CD14-positive monocyte (primary cell): ENCODE data around the gene ZNF691. TPM values are rescaled to one million over a fixed set of nuclear protein-coding genes. Genes with fewer than 3 reads are reported as not detected.
"Not testable (repeated sequence)": the region's sequence is repeated elsewhere in the genome, so short reads cannot be mapped to it uniquely, and the experiment has no call there.

Experiments
- DNase-seq, 3 donors: peaks; one replicate each; pipeline ENCODE4 v3.0.0-alpha.2; 2011 to 2022
- H2AFZ ChIP-seq: 2 replicates; pipeline ENCODE4 v1.6.0; 2012; ENCODE audit warnings: mild to moderate bottlenecking, low read depth, low read length, inconsistent platforms; ENCODE audit not compliant: insufficient read depth, poor library complexity, severe bottlenecking
- H3K27ac ChIP-seq, 2 donors: 1 replicate in 1 of 2; 2 replicates in 1 of 2; pipeline ENCODE4 v1.5.1; 2012 to 2013; ENCODE audit warnings: low read length in 2 of 2, control low read depth in 1 of 2, inconsistent platforms in 1 of 2, low read depth in 1 of 2, mild to moderate bottlenecking in 1 of 2
- H3K27me3 ChIP-seq, 2 donors: one replicate each; pipeline versions ENCODE4 v1.6.0 to v1.6.1; 2011 to 2013; ENCODE audit warnings: low read length in 2 of 2; ENCODE audit not compliant: control insufficient read depth in 2 of 2, insufficient read depth in 2 of 2
- H3K36me3 ChIP-seq, 2 donors: replicated peaks in 1 of 2; 1 replicate in 1 of 2; 2 replicates in 1 of 2; pipeline versions ENCODE4 v1.5.1 to v1.6.1; 2012 to 2013; ENCODE audit warnings: low read length in 2 of 2, control low read depth in 1 of 2, inconsistent platforms in 1 of 2, mild to moderate bottlenecking in 1 of 2; ENCODE audit not compliant: insufficient read depth in 2 of 2, control insufficient read depth in 1 of 2
- H3K4me1 ChIP-seq, 2 donors: 1 replicate in 1 of 2; 2 replicates in 1 of 2; pipeline versions ENCODE4 v1.5.1 to v1.6.1; 2012 to 2013; ENCODE audit warnings: low read length in 2 of 2, control low read depth in 1 of 2, inconsistent platforms in 1 of 2, mild to moderate bottlenecking in 1 of 2, moderate library complexity in 1 of 2; ENCODE audit not compliant: insufficient read depth in 2 of 2, control insufficient read depth in 1 of 2
- H3K4me2 ChIP-seq: replicated peaks from 2 replicates; pipeline ENCODE3; 2012; ENCODE audit warnings: low read length, moderate library complexity, mild to moderate bottlenecking; ENCODE audit not compliant: poor library complexity, severe bottlenecking; ENCODE audit errors: extremely low read depth
- H3K4me3 ChIP-seq, 3 experiments: fragments of 200-600 bp in 1 of 3; sonication (generic) in 1 of 3; replicated peaks in 1 of 3; 1 replicate in 2 of 3; 2 replicates in 1 of 3; pipeline ENCODE4 v1.5.1; 2011 to 2013; ENCODE audit warnings: low read length in 3 of 3, mild to moderate bottlenecking in 3 of 3, control low read depth in 2 of 3, low read depth in 2 of 3, inconsistent platforms in 1 of 3, moderate library complexity in 1 of 3
- H3K79me2 ChIP-seq: 2 replicates; pipeline ENCODE4 v1.6.0; 2012; ENCODE audit warnings: mild to moderate bottlenecking, control low read depth, inconsistent platforms, low read length, moderate library complexity; ENCODE audit not compliant: insufficient read depth
- H3K9ac ChIP-seq: 2 replicates; pipeline ENCODE4 v1.6.0; 2017; ENCODE audit warnings: low read length, mild to moderate bottlenecking; ENCODE audit not compliant: insufficient read depth, poor library complexity, severe bottlenecking
- H3K9me3 ChIP-seq, 2 donors: replicated peaks in 1 of 2; 1 replicate in 1 of 2; 2 replicates in 1 of 2; pipeline versions ENCODE4 v1.5.1 to v1.6.1; 2012 to 2013; ENCODE audit warnings: low read length in 2 of 2, control low read depth in 1 of 2; ENCODE audit not compliant: control insufficient read depth in 1 of 2, insufficient read depth in 1 of 2
- H4K20me1 ChIP-seq: 2 replicates; pipeline ENCODE4 v1.6.0; 2012; ENCODE audit warnings: mild to moderate bottlenecking, low read length, control low read depth, moderate library complexity; ENCODE audit not compliant: insufficient read depth
- H3K27ac Mint-ChIP-seq, 7 donors: one replicate each; pipeline ENCODE4 v1.8.0; 2020; ENCODE audit warnings: mild to moderate bottlenecking in 7 of 7, mixed read lengths in 7 of 7, moderate library complexity in 6 of 7, inconsistent platforms in 2 of 7
- H3K27me3 Mint-ChIP-seq, 3 donors: one replicate each; pipeline ENCODE4 v1.8.0; 2021 to 2022; ENCODE audit warnings: low read depth in 3 of 3, mild to moderate bottlenecking in 3 of 3, mixed read lengths in 3 of 3, moderate library complexity in 3 of 3, inconsistent platforms in 1 of 3
- H3K36me3 Mint-ChIP-seq, 2 donors: one replicate each; pipeline ENCODE4 v1.8.0; 2020; ENCODE audit warnings: mixed read lengths in 2 of 2, inconsistent platforms in 1 of 2, mild to moderate bottlenecking in 1 of 2
- H3K4me1 Mint-ChIP-seq: one replicate; pipeline ENCODE4 v1.8.0; 2020; ENCODE audit warnings: mild to moderate bottlenecking, mixed read lengths
- H3K4me3 Mint-ChIP-seq, 2 donors: one replicate each; pipeline ENCODE4 v1.8.0; 2020; ENCODE audit warnings: mild to moderate bottlenecking in 2 of 2, mixed read lengths in 2 of 2, moderate library complexity in 1 of 2
- H3K9me3 Mint-ChIP-seq, 7 donors: one replicate each; pipeline ENCODE4 v1.8.0; 2020 to 2022; ENCODE audit warnings: mixed read lengths in 7 of 7, mild to moderate bottlenecking in 6 of 7, moderate library complexity in 6 of 7, inconsistent platforms in 2 of 7
- CTCF ChIP-seq: fragments of 200-600 bp; IDR thresholded peaks from one replicate; pipeline ENCODE4 v1.8.0; 2022; ENCODE audit warnings: antibody characterized with exemption, mild to moderate bottlenecking
- WGBS: methylation state at CpG from one replicate; pipeline ENCODE4 v1.1.5; 2013; ENCODE audit warnings: missing lambda C conversion rate; ENCODE audit not compliant: insufficient coverage; 5-methylcytosine and 5-hydroxymethylcytosine counted together
- intact Hi-C, 2 donors: fragments of 100-400 bp; cut with micrococcal nuclease; formaldehyde crosslinking; loops; one replicate each; pipeline versions ENCODE4 v1.15.0 to v1.15.1; 2023
- polyA plus RNA-seq, 3 donors: library from polyadenylated mRNA; depleted of rRNA in 1 of 3; unstranded in 2 of 3; stranded (reverse) in 1 of 3; fragments of 300-500 nt in 2 of 3; fragments of >200 nt in 1 of 3; fragmentation: Illumina TruSeq in 2 of 3; gene quantifications; 1 replicate in 2 of 3; 2 replicates in 1 of 3; pipeline ENCODE4 v1.2.3, GENCODE V29; 2012 to 2021

The ZNF691 gene
- polyA plus RNA-seq, 3 donors = 1.3 to 6.7 (median 1.8) TPM

GRCh38 chr1:42853116-42853884, 6.9 kb downstream of the ZNF691 start:
- H3K27me3 Mint-ChIP-seq = peaks cover 0 to 8% (median 2%) of the 10 kb centered on the region in 3 donors
- no peaks in the 10 kb centered on the region for H4K20me1 ChIP-seq
- DNase-seq = no peak
- no peak for TF ChIP-seq CTCF
- no peak overlapping the region for H3K27ac Mint-ChIP-seq
- H3K4me2 ChIP-seq = no peak overlapping the region
- 90% methylated on average over 2 of the region's 6 CpGs for WGBS
- H3K4me3 ChIP-seq = no peak overlapping the region
- peaks cover 17 to 23% of the 10 kb centered on the region in 2 donors for H3K9me3 ChIP-seq
- H3K9ac ChIP-seq = no peak overlapping the region
- no peaks in the 10 kb centered on the region for H3K79me2 ChIP-seq
- H3K4me1 Mint-ChIP-seq = peaks cover 3% of the 10 kb centered on the region
- no peak overlapping the region for H3K27ac ChIP-seq
- H2AFZ ChIP-seq = no peak overlapping the region
- H3K9me3 Mint-ChIP-seq = peaks cover 29 to 38% (median 34%) of the 10 kb centered on the region in 7 donors
- no peaks in the 10 kb centered on the region for H3K27me3 ChIP-seq
- no peaks in the 10 kb centered on the region for H3K4me1 ChIP-seq
- intact Hi-C loops = no loop called here
- no peak overlapping the region for H3K4me3 Mint-ChIP-seq
- peaks cover 24 to 29% of the 10 kb centered on the region in 2 donors for H3K36me3 Mint-ChIP-seq
- H3K36me3 ChIP-seq = peaks cover 13 to 34% of the 10 kb centered on the region in 2 donors

GRCh38 chr1:42856554-42856953, 10.1 kb downstream of the ZNF691 start:
- H3K9ac ChIP-seq, H3K4me3 Mint-ChIP-seq, DNase-seq, H3K4me1 ChIP-seq, H3K4me1 Mint-ChIP-seq, H3K27ac ChIP-seq, H2AFZ ChIP-seq, H3K4me2 ChIP-seq, H3K36me3 Mint-ChIP-seq, H4K20me1 ChIP-seq, H3K4me3 ChIP-seq, H3K27me3 ChIP-seq, H3K27ac Mint-ChIP-seq, H3K79me2 ChIP-seq, intact Hi-C loops: not testable (repeated sequence)
- H3K36me3 ChIP-seq = peaks cover 2 to 11% of the 10 kb centered on the region in 2 donors
- peaks cover 43 to 63% (median 54%) of the 10 kb centered on the region in 7 donors for H3K9me3 Mint-ChIP-seq
- WGBS = 89% methylated on average over 1 of the region's 3 CpGs
- H3K27me3 Mint-ChIP-seq = peaks cover 2 to 12% (median 5%) of the 10 kb centered on the region in 3 donors
- H3K9me3 ChIP-seq = peaks cover 38 to 39% of the 10 kb centered on the region in 2 donors

- DNase-seq, H3K9ac ChIP-seq, H3K4me3 ChIP-seq, H3K27ac ChIP-seq, H3K4me1 ChIP-seq, H3K4me2 ChIP-seq, H3K36me3 Mint-ChIP-seq, H3K36me3 ChIP-seq, H3K4me3 Mint-ChIP-seq, H4K20me1 ChIP-seq, H2AFZ ChIP-seq, H3K79me2 ChIP-seq, intact Hi-C loops, H3K4me1 Mint-ChIP-seq, H3K27me3 ChIP-seq: not testable (repeated sequence)
- peak overlapping the region in 1 of 7 donors; percentile 4 for H3K27ac Mint-ChIP-seq
- H3K27me3 Mint-ChIP-seq = peaks cover 4 to 12% (median 7%) of the 10 kb centered on the region in 3 donors
- peaks cover 39 to 40% of the 10 kb centered on the region in 2 donors for H3K9me3 ChIP-seq
- H3K9me3 Mint-ChIP-seq = peaks cover 45 to 63% (median 55%) of the 10 kb centered on the region in 7 donors
- 84% methylated on average over 3 of the region's 5 CpGs for WGBS
These were observed 13.0 kb downstream of the ZNF691 start for GRCh38 chr1:42859366-42859765.
